ENCODE results near the gene TRAM2. TPM values are rescaled to one million over a fixed set of nuclear protein-coding genes. Genes with fewer than 3 reads are reported as not detected.

The TRAM2 gene
- total RNA-seq, 4 donors from 2014 or later = 3.8 to 33.2 (median 17.6) TPM

GRCh38 chr6:52591832-52592231 lies 15.0 kb upstream of the TRAM2 start:
- Histone ChIP-seq H3K9me3 (no peaks in the 10 kb centered on the region), H3K27me3 (no peaks in the 10 kb centered on the region), H3K4me3 (no peak overlapping the region), H3K4me1 (peaks cover 0 to 5% of the 10 kb centered on the region in 2 donors), H3K36me3 (no peaks in the 10 kb centered on the region), H3K27ac (no peak overlapping the region)
- no peak for TF ChIP-seq POLR2A (IDR thresholded peaks at IDR 0.05)
- TF ChIP-seq, protein P1, sequence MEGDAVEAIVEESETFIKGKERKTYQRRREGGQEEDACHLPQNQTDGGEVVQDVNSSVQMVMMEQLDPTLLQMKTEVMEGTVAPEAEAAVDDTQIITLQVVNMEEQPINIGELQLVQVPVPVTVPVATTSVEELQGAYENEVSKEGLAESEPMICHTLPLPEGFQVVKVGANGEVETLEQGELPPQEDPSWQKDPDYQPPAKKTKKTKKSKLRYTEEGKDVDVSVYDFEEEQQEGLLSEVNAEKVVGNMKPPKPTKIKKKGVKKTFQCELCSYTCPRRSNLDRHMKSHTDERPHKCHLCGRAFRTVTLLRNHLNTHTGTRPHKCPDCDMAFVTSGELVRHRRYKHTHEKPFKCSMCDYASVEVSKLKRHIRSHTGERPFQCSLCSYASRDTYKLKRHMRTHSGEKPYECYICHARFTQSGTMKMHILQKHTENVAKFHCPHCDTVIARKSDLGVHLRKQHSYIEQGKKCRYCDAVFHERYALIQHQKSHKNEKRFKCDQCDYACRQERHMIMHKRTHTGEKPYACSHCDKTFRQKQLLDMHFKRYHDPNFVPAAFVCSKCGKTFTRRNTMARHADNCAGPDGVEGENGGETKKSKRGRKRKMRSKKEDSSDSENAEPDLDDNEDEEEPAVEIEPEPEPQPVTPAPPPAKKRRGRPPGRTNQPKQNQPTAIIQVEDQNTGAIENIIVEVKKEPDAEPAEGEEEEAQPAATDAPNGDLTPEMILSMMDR (IDR thresholded peaks at IDR 0.05) = no peak
- intact Hi-C loops (cut with DNase I; ENCODE audit: low total_unique reads) = loop anchor here (10.0 kb wide), 1 partner anchor 73 kb away; no protein-coding TSS in a partner anchor
- no peak for DNase-seq

GRCh38 chr6:52590152-52590891 lies 13.5 kb upstream of the TRAM2 start:
- peaks cover 0 to 5% of the 10 kb centered on the region in 2 donors for H3K4me1 ChIP-seq
- H3K4me3 ChIP-seq = no peak overlapping the region
- TF ChIP-seq POLR2A (IDR thresholded peaks at IDR 0.05) = no peak
- TF ChIP-seq, protein P1 (IDR thresholded peaks at IDR 0.05) = no peak
- no peaks in the 10 kb centered on the region for H3K27me3 ChIP-seq
- H3K9me3 ChIP-seq = no peaks in the 10 kb centered on the region
- no peak overlapping the region for H3K27ac ChIP-seq
- no peaks in the 10 kb centered on the region for H3K36me3 ChIP-seq
- intact Hi-C loops (cut with DNase I; ENCODE audit: low total_unique reads) = loop anchor here (10.0 kb wide), 1 partner anchor 74 kb away; no protein-coding TSS in a partner anchor
- no peak for DNase-seq

DNA sequence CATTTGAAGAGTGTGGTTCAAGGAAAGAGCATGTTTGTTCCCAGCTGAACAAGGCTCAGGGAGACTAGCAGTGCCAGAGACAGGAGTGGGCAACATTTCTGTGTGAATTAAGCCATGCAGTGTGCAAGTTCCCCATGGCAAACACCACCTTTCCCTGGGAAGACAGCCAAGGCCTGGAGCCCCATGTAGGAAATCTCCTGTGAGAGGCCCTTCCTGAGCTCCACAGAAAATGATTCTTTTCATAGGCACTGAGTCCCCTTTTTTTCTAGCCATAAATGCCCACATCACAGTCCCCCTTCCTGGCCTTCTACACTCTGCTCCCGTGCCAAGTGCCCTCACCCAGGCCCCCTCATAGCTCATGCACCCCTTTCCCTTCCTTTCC lies 11.8 kb upstream of the TRAM2 start:
- no peak for DNase-seq
- H3K27ac ChIP-seq = no peak overlapping the region
- no peaks in the 10 kb centered on the region for H3K4me1 ChIP-seq
- TF ChIP-seq, protein P1 (IDR thresholded peaks at IDR 0.05) = no peak
- TF ChIP-seq POLR2A (IDR thresholded peaks at IDR 0.05) = no peak
- H3K4me3 ChIP-seq = no peak overlapping the region
- no peaks in the 10 kb centered on the region for H3K9me3 ChIP-seq
- intact Hi-C loops (cut with DNase I; ENCODE audit: low total_unique reads) = no loop called here
- no peaks in the 10 kb centered on the region for H3K27me3 ChIP-seq
- no peaks in the 10 kb centered on the region for H3K36me3 ChIP-seq

DNA sequence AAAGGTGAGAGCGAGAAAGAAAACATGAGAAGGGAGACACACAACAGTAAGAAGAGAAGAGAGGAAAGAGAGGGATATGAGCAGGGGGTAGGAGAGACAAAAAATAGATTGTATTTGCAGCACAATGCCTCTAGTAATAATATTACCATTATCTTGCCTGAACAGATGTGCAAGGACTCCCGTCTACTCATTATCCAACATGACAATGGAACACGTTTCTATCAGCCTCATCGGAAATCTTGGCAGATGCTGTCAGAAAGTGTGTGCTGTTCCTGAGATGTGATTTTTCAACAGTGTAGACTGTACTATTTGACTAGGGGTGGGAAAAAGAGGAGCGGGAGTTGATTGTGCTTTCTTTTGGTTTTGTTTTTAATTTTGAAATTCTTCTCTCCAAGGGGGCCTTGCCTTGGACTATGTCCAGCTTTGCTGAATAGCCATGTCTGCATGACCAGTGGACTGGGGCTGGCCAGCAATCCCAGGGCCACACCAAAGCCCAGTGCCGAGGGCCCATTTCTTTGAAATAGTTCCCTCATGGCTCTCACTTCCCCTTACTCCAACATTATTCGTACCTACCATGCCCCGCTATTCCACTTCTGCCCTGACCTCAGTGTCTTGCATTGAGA lies 11.3 kb upstream of the TRAM2 start:
- Histone ChIP-seq H3K27me3 (no peaks in the 10 kb centered on the region), H3K9me3 (no peaks in the 10 kb centered on the region), H3K36me3 (no peaks in the 10 kb centered on the region), H3K27ac (no peak overlapping the region), H3K4me3 (no peak overlapping the region), H3K4me1 (no peaks in the 10 kb centered on the region)
- no peak for DNase-seq
- TF ChIP-seq, protein P1 (IDR thresholded peaks at IDR 0.05) = no peak
- no peak for TF ChIP-seq POLR2A (IDR thresholded peaks at IDR 0.05)
- intact Hi-C loops (cut with DNase I; ENCODE audit: low total_unique reads) = no loop called here

DNA sequence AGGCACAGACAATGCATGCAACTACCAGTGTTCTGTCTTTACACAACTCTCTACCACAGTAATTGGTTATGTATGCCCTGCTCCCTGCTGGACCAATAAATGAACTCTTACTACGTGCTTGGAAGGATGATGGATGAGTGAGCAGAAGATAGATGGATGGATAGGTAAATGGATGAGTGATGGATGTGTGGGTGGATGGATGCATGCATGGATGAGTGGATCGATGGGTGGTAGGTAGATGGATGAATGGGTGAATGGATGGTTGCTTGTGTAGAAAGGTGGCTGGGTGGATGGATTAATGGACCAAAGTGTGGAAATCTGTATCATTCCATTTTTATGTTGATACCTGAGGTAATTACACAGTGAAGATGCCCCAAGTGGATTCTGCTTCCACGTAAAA lies 10.1 kb upstream of the TRAM2 start:
- intact Hi-C loops (cut with DNase I; ENCODE audit: low total_unique reads) = no loop called here
- no peaks in the 10 kb centered on the region for H3K36me3 ChIP-seq
- no peaks in the 10 kb centered on the region for H3K9me3 ChIP-seq
- H3K27ac ChIP-seq = no peak overlapping the region
- DNase-seq = no peak
- H3K4me1 ChIP-seq = no peaks in the 10 kb centered on the region
- no peak overlapping the region for H3K4me3 ChIP-seq
- no peaks in the 10 kb centered on the region for H3K27me3 ChIP-seq
- TF ChIP-seq, protein P1 (IDR thresholded peaks at IDR 0.05) = no peak
- no peak for TF ChIP-seq POLR2A (IDR thresholded peaks at IDR 0.05)
